Neuron (in vitro differentiated cells): ENCODE results near the gene IL3RA.

Experiments used
- H2AFZ ChIP-seq: one replicate; pipeline ENCODE4 v1.6.1; 2013; ENCODE audit warnings: low read depth, mild to moderate bottlenecking, inconsistent platforms, low read length, moderate library complexity
- H3K27me3 ChIP-seq: one replicate; pipeline ENCODE4 v1.6.1; 2013; ENCODE audit warnings: low read length; ENCODE audit not compliant: insufficient read depth
- H3K36me3 ChIP-seq: one replicate; pipeline ENCODE4 v1.6.1; 2013; ENCODE audit warnings: low read length; ENCODE audit not compliant: insufficient read depth
- H3K4me1 ChIP-seq: one replicate; pipeline ENCODE4 v1.6.1; 2013; ENCODE audit warnings: low read length; ENCODE audit not compliant: insufficient read depth
- H3K4me3 ChIP-seq: 2 replicates; pipeline ENCODE4 v1.5.1; 2013; ENCODE audit warnings: mild to moderate bottlenecking, low read length, moderate library complexity
- H3K9me3 ChIP-seq: one replicate; pipeline ENCODE4 v1.6.1; 2013; ENCODE audit warnings: low read length

Gene IL3RA

DNA sequence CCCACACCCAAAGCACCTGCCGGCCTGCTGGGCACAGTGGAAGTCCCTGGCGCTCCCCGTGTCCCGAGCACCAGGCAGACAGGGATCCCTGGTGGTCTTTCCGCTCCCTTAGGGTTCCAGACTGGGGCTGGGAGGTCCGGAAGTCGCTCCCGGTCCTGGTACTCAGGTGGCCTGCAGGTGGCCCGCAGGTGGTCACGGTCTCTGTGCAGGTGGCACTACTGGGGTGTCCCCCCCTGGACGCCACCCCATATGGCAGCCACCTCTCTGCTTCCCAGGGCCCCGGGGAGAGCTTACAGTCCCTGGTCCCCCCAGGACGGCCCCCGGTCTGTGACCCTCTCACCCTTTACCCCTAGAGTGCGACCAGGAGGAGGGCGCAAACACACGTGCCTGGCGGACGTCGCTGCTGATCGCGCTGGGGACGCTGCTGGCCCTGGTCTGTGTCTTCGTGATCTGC lies 41.7 kb downstream of the IL3RA start:
- no peak overlapping the region for H3K4me3 ChIP-seq
- no peaks in the 10 kb centered on the region for H3K4me1 ChIP-seq
- no peak overlapping the region for H2AFZ ChIP-seq
- H3K36me3 ChIP-seq: peaks cover 4% of the 10 kb centered on the region
- H3K27me3 ChIP-seq: no peaks in the 10 kb centered on the region
- H3K9me3 ChIP-seq: no peaks in the 10 kb centered on the region

DNA sequence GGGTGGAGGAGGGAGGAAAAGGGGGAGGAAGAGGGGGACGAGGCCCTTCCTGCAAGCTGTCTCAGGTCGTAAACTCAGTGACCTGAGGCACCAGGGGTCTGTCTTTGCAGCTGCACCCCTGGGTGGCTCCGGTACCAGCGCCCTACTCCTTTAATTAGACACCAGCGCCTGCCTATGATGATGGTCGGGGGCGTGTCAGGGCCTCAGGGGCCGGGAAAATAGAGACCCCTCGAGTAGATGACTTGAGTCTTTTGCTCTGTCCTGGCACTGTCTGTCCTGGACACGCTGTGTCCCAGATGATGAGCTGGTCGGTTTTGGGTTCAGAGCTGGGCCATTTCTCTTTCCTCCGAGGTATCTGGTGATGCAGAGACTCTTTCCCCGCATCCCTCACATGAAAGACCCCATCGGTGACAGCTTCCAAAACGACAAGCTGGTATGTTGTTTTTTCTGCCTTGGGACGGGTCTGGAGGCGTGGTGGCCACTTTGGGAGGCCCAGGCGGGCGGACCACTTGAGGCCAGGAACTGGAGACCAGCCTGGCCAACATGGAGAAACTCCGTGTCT lies 44.2 kb downstream of the IL3RA start:
- Histone ChIP-seq H3K27me3 (no peaks in the 10 kb centered on the region), H3K36me3 (peaks cover 23% of the 10 kb centered on the region), H3K4me1 (no peaks in the 10 kb centered on the region), H3K9me3 (no peaks in the 10 kb centered on the region), H3K4me3 (no peak overlapping the region), H2AFZ (no peak overlapping the region)

DNA sequence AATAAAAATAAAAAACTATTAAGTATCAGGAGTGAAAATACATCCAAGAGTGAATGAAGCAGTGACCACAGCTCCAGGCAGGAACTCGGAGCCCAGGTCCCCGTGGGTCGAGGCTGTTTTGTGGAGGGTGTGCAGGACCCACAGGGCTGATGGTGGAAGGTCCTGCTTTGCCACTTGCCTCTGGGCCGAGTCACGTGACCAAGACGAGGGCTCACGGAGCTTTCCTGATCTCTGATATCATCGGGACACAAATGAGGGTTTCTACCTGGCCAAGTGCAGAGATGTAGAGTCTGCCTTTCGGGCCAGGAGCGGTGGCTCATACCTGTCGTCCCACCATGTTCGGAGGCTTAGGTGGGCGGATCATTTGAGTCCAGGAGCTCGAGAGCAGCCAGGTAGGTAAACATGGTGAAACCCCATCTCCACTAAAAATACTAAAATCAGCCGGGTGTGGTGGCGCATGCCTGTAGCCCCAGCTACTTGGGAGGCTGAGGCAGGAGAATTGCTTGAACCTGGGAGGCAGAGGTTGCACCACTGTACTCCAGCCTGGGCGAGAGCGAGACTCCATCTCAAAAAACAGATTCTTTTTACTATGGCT lies 48.2 kb downstream of the IL3RA start:
- Histone ChIP-seq H2AFZ (no peak overlapping the region), H3K27me3 (no peaks in the 10 kb centered on the region), H3K36me3 (peaks cover 63% of the 10 kb centered on the region), H3K4me3 (no peak overlapping the region), H3K4me1 (no peaks in the 10 kb centered on the region), H3K9me3 (no peaks in the 10 kb centered on the region)

DNA sequence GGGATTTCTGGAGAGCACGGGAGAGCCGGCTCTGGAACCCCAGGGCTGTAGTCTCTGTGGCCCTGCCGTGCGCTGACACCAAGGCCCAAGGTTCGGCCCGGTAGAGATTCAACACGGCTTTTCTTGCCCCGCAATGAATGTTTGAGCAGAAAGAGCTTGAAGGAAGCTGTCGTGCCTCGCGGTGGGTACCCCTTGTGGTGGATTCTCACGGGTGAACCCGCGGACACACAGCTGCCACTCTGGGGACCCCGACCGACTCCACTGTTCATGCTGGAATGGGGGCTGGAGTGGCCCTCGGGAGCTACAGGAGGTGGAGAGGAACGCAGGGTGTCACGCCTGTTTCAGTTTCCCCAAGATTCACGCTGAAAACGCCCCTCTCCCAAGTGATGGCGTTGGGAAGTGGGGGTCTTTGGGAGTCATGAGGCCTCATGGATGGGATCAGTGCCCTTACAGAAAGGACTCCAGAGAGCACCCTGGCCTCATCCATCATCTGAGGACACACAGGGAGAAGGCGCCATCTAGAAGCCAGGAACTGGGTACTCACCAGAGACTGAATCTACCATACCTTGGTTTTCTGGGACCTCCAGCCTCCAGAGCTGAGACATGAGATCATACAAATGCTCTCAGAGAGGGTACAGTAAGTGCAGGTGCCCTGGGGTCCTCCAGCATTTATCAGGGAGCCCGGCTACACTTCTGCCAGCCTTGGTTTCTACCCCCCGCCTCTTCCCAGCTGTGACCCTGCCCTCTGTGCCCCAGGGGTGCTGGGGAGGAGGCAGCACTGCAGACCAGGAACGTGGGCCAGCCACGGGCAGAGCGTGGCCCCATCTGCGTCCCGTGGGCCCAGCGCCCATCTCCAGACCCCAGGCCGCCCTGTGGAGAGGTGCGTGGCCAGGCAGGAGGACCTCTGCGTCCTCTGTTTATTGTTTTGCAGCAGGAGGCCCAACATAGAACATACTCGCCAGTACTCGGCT lies 49.0 kb downstream of the IL3RA start:
- H2AFZ ChIP-seq: no peak overlapping the region
- H3K36me3 ChIP-seq: peaks cover 71% of the 10 kb centered on the region
- H3K9me3 ChIP-seq: no peaks in the 10 kb centered on the region
- H3K4me1 ChIP-seq: no peaks in the 10 kb centered on the region
- no peaks in the 10 kb centered on the region for H3K27me3 ChIP-seq
- no peak overlapping the region for H3K4me3 ChIP-seq

DNA sequence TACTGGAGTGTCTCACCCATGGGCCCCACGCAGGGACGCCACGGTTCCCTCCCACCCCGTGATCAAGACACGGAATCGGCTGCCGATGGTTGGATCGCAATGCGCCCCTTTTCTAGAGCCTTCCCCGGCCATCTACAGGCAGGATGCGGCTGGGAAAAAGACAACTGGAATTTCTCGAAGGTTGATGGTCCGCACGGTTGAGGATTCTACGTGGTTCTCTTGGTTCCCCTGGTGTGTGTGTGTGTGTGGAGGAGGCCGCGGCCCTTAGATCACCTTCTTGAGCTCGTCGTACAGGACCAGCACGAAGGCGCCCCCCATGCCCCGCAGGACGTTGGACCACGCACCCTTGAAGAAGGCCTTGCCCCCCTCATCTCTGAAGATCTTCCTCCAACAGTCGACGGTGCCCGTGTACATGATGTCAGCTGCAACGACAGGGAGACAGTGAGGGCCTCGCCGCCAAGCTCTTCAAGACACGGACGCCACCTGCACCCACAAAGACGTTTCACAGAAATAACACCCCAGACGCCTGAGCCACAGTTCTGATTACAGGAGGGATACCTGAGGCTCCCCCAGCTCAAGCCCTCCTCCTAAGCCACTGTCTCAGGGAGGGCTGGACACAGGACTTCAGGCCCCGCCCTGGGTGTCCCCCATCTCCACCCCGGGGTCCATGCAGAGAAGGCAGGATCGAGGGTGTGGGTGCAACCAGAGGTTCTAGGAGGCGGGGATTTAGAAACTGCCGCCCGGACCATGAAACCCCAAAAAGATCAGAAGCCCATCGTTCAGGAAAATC lies 49.9 kb downstream of the IL3RA start:
- Histone ChIP-seq H3K36me3 (peaks cover 74% of the 10 kb centered on the region), H3K4me3 (no peak overlapping the region), H3K9me3 (no peaks in the 10 kb centered on the region), H2AFZ (no peak overlapping the region), H3K27me3 (no peaks in the 10 kb centered on the region), H3K4me1 (no peaks in the 10 kb centered on the region)

DNA sequence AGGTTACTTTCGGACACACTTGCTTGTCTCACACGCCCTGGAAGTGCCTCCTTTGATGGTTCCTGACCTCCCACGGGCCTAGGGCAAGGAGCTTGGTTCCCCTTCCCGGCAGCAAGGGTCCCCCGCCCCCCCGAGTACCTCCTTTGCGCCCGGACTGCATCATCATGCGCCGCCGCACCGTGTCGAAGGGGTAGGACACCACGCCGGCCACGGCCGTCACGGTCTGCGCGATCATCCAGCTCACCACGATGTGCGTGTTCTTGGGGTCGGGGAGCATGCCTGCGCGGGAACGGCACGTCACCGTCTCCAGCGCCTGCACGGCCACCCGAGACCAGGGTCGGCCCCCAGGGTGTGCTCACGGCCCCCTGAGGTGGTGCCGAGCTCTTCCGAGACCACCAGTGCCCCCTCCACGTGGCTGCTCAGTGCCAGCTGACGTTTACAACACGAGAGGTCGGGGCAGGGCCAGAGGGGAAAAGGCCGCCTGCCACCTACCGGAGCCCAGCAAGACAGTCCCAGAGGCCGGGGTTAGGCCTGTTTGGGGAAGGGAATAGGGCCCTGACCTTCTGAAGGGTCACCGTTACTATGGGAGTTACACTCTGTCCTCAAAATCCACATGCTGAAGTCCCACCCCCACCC lies 50.7 kb downstream of the IL3RA start:
- H3K36me3 ChIP-seq: peaks cover 74% of the 10 kb centered on the region
- no peak overlapping the region for H3K4me3 ChIP-seq
- H3K4me1 ChIP-seq: no peaks in the 10 kb centered on the region
- no peaks in the 10 kb centered on the region for H3K27me3 ChIP-seq
- no peaks in the 10 kb centered on the region for H3K9me3 ChIP-seq
- no peak overlapping the region for H2AFZ ChIP-seq

DNA sequence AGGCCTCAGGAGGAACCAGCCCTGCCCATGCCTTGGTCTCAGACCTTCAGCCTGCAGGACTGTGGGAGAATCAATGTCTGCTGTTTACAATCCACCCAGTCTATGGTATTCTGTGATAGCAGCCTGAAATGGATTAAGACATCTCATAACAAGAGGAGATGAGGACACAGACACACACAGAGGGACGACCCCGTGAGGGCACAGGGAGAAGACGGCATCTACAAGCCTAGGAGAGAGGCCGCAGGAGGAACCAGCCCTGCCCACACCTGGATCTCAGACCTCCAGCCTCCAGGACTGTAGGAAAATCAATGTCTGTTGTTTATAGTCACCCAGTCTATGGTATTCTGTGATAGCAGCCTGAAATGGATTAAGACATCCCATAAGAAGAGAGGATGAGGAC lies 52.1 kb downstream of the IL3RA start:
- Histone ChIP-seq H3K36me3 (peaks cover 67% of the 10 kb centered on the region), H3K9me3 (no peaks in the 10 kb centered on the region), H3K4me3 (no peak overlapping the region), H2AFZ (no peak overlapping the region), H3K4me1 (peaks cover 7% of the 10 kb centered on the region), H3K27me3 (no peaks in the 10 kb centered on the region)

DNA sequence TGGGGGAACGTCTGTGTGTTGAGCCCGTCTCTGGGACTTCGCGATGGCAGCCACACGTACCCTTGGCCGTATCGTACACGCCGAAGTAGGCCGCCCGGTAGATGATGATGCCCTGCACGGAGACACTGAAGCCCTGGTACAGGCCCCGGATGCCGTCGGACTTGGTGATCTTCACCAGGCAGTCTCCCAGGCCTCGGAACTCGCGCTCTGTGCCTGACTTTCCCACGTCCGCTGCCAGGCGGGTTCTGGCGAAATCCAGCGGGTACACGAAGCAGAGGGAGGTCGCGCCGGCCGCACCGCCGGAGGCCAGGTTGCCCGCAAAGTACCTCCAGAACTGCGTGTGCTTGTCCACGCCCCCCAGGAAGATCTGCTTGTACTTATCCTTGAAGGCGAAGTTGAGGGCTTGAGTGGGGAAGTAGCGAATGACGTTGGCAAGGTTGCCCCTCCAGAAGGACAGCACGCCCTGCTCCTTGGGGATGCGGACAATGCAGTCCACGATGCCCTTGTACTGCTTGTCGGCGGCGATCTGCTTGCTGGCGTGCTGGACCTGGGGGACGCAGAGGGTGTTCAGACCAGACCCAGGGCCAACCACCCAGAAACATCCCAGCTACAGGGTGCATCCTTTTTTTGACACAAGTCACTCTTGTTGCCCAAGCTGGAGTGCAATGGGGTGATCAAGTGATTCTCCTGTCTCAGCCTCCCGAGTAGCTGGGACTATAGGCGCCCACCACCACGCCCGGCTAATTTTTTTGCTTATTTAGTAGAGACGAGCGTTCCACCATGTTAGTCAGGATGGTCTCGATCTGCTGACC lies 52.8 kb downstream of the IL3RA start:
- Histone ChIP-seq H3K36me3 (peaks cover 64% of the 10 kb centered on the region), H2AFZ (no peak overlapping the region), H3K4me3 (no peak overlapping the region), H3K27me3 (no peaks in the 10 kb centered on the region), H3K9me3 (no peaks in the 10 kb centered on the region), H3K4me1 (peaks cover 14% of the 10 kb centered on the region)

DNA sequence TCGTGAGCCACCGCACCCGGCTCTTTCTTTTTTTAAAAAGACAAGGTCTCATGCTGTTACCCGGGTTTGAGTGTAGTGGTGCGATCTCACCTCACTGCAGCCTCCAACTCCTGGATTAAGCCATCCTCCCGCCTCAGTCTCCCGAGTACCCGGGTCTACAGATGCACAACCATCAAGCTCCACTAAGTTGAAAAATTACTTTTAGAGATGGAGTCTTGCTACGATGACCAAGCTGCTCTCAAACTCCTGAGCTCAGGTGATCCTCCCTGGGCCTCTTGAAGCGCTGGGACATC lies 53.4 kb downstream of the IL3RA start:
- no peak overlapping the region for H3K4me3 ChIP-seq
- H3K9me3 ChIP-seq: no peaks in the 10 kb centered on the region
- no peak overlapping the region for H2AFZ ChIP-seq
- no peaks in the 10 kb centered on the region for H3K27me3 ChIP-seq
- H3K4me1 ChIP-seq: peaks cover 18% of the 10 kb centered on the region
- peaks cover 59% of the 10 kb centered on the region for H3K36me3 ChIP-seq

DNA sequence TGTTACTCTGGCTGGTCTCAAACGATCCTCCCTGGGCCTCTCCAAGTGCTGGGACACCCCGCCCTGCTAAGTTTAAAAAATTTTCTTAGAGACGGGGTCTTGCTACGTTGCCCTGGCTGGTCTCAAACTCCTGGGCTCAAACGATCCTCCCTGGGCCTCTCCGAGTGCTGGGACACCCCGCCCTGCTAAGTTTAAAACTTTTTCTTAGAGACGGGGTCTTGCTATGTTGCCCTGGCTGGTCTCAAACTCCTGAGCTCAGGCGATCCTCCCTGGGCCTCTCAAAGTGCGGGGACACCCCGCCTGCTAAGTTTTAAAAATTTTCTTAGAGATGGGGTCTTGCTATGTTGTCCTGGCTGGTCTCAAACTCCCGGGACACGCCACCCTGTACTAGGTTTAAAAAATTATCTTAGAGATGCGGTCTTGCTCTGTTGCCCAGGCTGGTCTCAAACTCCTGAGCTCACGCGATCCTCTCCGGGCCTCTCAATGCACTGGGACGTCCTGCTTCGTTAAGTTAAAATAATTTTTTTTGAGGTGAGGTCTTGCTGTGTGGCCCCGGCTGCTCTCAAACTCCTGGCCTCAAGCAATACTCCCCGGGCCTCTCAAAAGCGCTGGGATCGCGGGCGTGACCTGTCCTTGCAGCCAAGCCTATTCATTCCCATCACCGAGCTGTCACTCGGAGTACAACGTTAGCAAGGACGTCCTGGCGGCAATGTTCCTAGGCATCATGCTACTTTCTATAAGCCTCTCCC lies 54.2 kb downstream of the IL3RA start:
- no peak overlapping the region for H2AFZ ChIP-seq
- H3K4me1 ChIP-seq: peaks cover 18% of the 10 kb centered on the region
- H3K27me3 ChIP-seq: no peaks in the 10 kb centered on the region
- peak overlapping the region; percentile 97 for H3K4me3 ChIP-seq
- peaks cover 51% of the 10 kb centered on the region for H3K36me3 ChIP-seq
- H3K9me3 ChIP-seq: no peaks in the 10 kb centered on the region

DNA sequence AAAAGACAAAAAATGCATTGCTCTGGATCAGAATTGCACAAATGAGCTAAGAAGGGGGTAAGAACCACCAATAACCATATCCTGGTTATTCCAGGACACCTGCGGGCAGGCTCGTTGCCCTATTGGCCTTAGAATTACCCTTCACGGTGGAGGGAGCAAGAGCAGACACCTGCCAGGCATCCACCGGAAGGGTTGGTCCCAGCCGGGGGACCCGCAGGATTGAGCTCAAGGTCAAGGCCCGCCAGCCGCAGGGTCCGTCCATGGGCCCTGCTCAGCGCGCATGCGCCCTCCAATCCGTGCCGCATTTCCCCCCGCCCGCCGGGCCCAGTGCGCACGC lies 54.8 kb downstream of the IL3RA start:
- H3K4me3 ChIP-seq: peak overlapping the region; percentile 97
- peaks cover 18% of the 10 kb centered on the region for H3K4me1 ChIP-seq
- H3K9me3 ChIP-seq: no peaks in the 10 kb centered on the region
- no peaks in the 10 kb centered on the region for H3K27me3 ChIP-seq
- peaks cover 45% of the 10 kb centered on the region for H3K36me3 ChIP-seq
- no peak overlapping the region for H2AFZ ChIP-seq
